Stimulated activated CD4-positive, alpha-beta T cell treated with anti-CD3 and anti-CD28 coated beads, Interleukin-15, amount 100 ng/mL, for 48 hours (primary cell): ENCODE measurements around the gene MGAT2.
"Not testable (repeated sequence)": the region's sequence is repeated elsewhere in the genome, so short reads cannot be mapped to it uniquely, and the experiment has no call there.

Experiments used
- DNase-seq, 2 donors: peaks; one replicate each; pipeline ENCODE4 v3.0.0-alpha.2; 2020; ENCODE audit warnings: low read depth in 2 of 2

Gene MGAT2

DNA sequence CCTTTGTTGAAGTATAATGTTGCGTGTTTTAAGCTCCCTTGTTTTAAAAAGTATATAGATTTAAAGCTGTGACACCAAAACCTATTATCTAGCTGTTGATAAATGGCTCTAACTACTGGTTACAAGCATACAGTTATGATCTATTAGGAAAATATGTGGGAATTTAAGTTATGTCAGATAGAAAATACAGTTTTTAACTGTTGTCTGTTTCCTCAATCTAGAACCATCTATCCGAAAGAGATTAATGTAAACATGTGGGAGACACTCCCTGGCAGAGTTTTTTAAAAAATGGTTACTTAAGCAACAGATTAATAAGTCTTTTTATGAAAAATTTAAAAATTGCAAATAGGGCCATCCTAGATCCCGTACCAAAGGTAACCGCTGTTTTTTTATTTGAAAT, 8.3 kb upstream of the MGAT2 start:
- DNase-seq, result no peak

- no peak for DNase-seq
Observed at GRCh38 chr14:49612671-49613070, 7.9 kb upstream of the MGAT2 start.

DNA sequence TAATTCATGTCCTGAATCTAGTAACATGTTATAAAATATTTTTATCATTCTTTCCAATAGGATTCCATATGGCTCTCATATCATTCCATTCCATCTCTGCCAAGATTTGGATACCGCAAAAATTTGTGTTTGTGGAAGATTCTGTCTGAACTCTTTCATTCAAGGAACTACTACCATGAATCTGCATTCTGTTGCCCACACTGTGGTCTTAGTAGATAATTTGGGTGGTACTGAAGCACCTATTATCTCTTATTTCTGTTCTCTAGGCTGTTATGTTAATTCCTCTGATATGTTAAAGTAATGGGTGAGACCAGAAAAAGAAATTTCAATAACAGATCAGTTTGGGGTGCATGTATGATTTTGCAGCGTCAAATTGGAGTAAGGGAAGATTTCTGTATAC, 6.4 kb upstream of the MGAT2 start:
- no peak for DNase-seq

DNA sequence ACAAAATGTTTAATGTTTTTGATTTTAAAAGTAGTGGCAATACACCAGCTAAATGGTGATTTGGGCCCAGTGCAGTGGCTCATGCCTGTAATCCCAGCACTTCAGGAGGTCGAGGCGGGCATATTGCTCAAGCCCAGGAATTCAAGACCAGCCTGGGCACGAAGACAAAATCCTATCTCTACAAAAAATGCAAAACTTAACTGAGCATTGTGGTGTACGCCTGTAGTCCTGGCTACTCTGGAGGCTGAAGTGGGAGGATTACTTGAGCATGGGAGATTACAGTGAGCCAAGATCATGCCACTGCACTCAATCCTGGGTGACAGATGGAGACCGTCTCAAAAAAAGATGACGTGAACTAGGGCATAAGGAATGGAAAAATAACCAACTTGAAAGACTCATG, 4.8 kb upstream of the MGAT2 start:
- no peak for DNase-seq

GRCh38 chr14:49617852-49618519, 2.6 kb upstream of the MGAT2 start:
- no peak for DNase-seq

GRCh38 chr14:49619273-49619672, 1.3 kb upstream of the MGAT2 start:
- DNase-seq, result not testable (repeated sequence)

DNA sequence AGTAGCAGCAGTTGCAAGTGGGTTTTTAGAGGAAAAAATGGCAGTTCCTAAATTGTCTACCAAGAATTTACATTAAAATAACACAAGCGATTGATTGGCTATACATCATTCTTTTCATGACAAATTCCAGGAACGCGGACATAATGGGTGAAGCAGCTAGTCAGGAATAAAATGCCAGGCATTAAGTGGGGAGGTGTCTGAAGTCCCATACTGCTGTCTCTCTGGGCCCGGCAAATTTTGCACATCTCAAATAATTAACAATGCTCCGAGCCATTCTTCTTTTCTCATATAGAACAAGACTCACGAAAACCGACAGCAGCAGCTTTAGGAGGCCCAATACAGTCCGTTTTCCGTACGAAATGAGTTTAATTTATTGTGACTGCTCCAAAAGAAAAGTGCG, 869 bp upstream of the MGAT2 start:
- DNase-seq, result no peak

- DNase-seq, result peak in 1 of 2 donors; percentile 41
Observed at GRCh38 chr14:49621114-49621881, 699 bp downstream of the MGAT2 start.

DNA sequence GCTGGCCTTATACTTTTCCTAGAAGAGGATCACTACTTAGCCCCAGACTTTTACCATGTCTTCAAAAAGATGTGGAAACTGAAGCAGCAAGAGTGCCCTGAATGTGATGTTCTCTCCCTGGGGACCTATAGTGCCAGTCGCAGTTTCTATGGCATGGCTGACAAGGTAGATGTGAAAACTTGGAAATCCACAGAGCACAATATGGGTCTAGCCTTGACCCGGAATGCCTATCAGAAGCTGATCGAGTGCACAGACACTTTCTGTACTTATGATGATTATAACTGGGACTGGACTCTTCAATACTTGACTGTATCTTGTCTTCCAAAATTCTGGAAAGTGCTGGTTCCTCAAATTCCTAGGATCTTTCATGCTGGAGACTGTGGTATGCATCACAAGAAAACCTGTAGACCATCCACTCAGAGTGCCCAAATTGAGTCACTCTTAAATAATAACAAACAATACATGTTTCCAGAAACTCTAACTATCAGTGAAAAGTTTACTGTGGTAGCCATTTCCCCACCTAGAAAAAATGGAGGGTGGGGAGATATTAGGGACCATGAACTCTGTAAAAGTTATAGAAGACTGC, 1.5 kb downstream of the MGAT2 start:
- no peak for DNase-seq

DNA sequence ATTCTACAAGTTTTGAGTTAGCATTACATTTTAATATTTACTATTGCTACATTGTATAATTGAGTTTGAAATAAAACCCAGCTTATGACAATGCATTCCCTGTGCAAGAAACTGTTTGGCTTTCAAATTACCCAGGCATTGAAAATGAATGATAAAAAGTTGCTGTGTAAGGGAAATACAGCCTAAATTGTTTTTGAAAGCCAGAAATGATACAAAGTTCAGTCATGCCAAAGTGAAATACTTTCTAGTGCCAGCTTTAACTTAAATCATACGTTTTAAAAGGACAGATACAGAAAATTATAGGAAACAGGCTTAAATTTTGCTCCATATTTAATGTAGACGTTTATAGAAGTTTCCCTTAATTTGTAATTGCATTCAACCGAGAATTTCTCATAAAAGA, 2.8 kb downstream of the MGAT2 start:
- no peak for DNase-seq

- DNase-seq, result no peak
Observed at GRCh38 chr14:49623941-49624839, 3.6 kb downstream of the MGAT2 start.

- DNase-seq, result peak; percentile 92 to 94
Observed at GRCh38 chr14:49633640-49634546, 13.3 kb downstream of the MGAT2 start.

DNA sequence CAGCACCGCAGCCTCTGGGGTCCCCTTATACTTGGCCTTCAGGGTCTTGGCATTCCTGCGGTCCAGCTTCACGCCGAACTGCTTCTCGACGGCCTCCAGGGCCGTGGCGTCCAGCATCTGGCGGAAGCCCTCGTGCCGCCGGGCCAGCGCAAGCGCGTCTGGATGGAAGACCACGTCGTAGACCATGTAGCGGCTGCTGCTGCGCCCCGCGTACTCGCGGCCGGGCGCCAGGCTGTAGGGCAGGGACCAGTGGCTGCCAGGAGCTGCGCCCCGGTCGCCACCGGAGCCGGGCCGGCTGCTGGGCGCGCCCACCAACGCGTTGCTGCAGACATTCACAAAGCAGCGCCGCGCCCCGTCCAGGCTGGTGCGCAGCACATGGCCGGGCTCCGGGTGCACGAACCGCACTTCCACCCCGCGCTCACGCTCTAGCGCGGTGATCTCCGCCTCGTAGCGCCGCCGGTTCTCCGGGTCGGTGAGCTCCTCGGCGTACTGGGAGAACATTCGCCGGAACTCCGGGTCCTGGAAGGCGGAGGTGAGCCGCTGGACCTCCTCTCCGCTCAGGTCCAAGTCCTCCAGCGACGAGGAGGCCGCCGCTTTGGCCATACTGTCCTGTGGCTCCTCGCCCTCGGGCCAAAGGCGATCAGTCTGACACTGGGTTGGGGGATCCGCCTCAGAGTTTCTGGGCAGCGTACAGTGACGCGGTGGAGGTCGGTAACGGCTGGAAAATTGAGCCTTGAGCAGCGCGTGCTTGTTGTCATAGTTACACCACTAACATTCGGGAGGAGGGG, 14.1 kb downstream of the MGAT2 start, which contains the start of gene DNAAF2:
TSS of gene DNAAF2 (minus strand) at position 698 of the 788 bp plus-strand sequence. CDS start at position 603, 95 bp downstream.
- no peak for DNase-seq

DNA sequence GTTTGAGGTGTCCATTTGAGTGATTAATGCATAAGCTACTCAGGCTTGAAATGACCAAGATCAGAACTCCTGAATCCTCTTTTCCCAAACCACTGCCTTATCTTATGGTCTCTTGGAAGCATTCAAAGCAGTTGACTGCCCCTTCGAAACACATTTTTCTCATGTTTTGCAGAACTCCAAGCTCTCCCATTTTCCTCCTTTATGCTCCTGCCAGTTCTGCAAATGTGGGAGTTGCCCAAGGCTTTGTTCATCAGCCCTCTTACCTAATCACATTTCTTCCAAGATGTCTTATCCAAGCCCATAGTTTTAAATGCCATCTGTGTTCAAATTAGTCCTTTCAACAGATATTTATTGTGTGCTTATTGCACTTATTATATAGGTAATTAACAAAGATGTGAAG, 16.3 kb downstream of the MGAT2 start:
- DNase-seq, result no peak

DNA sequence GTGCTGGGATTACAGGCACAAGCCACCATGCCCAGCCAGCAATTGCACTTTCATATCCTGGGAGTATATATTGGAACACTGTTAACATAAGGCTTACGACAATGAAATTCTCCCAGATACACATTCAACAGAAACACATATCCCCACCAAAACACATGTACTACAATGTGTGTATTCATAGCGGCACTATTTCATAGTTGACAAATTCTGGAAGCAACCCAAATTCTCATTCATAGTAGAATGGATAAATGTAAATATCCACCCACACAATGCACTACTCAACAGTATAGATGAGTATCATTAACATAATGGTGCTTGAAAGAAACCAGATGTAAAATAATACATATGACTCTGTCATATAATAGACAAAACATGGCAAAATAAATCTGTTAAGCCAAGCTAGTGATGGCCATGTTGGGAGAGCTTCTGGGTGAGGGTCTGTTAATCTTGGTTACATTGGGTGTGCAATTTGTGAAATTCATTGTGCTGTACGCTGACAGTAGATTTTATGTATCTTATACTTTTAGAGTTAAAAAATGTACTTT, 17.0 kb downstream of the MGAT2 start:
- no peak for DNase-seq

DNA sequence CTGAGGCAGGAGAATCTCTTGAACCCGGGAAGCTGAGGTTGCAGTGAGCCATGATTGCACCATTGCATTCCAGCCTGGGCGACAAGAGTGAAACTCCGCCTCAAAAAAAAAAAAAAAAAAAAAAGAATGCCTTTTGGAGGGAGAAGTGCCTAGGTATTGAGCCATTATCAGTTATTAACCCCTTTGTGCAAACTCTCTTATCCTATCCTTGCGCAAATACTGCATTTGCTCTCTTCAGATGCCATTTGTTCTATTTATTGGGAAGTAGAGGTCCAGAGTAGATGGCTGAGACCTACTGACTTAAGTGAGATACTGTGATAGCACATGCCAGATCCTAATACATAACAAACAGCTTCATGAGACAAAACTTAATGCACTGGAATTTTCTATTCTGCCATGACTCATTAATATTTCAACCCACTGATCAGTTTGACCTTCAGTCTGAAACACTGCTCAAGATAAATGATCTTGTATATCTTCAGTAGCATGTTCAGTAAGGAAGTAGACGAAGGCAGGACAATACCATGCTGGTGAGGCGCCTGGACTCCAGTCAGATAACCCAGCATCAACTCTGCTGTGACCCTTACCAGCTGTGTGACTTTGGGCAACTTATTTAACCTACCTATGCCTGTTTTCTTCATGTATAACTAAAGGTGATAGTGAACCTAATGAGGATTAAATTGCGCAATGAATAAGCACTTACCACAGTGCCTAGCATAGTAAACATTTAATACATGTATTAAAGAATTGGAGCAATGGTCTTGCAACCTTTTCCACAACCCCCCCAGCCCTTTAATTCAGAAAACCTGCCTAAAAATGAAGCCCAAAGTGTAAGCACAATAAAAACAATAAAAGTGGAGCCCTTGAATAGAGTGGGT, 20.2 kb downstream of the MGAT2 start:
- DNase-seq, result no peak

DNA sequence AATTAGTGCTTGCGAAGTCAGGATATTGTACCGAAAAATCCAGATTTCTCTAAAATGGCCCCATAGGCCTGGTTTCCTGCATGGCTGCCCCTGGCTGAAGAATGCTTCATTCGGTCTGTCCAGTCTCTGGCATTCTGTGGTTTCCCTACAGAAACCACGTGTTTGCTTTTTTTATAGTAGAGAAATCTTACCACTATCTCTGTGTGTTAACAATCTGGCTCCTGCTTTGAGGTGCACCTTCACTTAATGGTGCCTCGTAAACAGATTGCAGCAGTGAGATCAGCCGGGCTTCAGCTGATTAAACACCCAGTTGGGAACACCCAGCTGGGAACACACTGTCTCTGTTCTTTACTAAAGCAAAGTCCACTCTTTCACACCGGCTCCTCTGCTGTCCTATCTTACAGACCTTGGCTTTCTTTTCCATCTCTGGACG, 21.1 kb downstream of the MGAT2 start:
- DNase-seq, result no peak

DNA sequence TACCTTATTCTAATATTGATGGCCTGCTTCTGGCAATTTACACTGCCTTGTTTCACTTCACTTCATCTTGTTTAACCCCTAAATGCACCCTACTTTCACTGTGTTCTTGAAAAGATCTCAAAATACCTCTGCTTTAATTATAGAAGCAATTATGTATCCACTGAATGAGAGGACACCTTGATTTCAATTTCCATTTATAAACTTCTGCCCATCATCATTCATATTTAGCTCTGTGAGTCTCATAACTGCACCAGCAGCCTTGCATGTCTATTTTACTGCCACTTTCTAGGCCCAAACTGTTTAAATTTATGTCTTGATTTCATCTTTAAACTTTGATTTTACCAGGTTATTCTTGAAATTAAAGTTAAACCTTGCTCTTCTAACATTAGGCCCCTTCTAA, 21.6 kb downstream of the MGAT2 start:
- DNase-seq, result no peak

- no peak for DNase-seq
Observed at GRCh38 chr14:49653508-49653907, 32.9 kb downstream of the MGAT2 start.
